Measurements from ENCODE around the gene PDE4D.
"Not testable (repeated sequence)": the region's sequence is repeated elsewhere in the genome, so short reads cannot be mapped to it uniquely, and the experiment has no call there.

Gene PDE4D

GRCh38 chr5:59486508-59486907 lies 407.0 kb downstream of the PDE4D start:
- DNase-seq (ENCODE audit: low read depth in 2 of 2, low spot score in 1 of 2), result no peak

DNA sequence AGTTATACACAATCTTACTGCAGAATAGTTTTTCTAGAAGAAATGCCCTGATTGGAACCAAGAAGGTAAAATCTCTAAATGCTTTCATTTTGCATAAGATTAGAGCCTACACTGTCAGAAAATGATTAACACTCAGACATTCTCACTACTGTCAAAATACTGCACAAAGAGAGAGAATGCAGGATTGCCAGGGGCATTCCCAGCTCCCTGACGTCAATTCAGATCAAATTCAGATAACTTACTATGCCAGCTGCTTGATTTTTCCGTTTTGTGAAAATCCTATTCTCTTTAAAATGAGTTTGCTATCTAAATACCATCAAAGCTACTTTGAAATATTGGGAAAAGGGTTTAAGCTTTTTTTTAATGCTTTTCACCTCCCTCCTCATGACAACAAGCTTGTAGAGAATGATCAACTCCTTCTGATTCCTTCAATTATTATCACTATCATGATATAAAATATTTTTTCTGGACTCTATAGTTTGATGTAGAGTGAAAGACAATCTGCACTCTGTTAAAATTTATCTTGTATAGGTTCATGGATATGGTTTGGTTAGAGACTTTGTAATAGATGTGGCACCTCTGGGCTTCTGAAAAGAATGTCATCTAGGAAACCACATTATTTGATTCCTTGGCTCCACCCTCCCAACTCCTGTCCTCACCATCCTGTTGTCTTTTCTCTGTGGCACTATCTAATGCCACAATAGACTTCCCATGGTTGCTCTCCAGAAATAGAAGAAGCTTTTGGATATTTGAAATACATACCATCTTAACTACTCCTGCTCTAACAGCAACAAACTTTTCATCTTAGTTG lies 407.7 kb downstream of the PDE4D start:
- DNase-seq (ENCODE audit: low read depth in 2 of 2, low spot score in 1 of 2), result no peak

DNA sequence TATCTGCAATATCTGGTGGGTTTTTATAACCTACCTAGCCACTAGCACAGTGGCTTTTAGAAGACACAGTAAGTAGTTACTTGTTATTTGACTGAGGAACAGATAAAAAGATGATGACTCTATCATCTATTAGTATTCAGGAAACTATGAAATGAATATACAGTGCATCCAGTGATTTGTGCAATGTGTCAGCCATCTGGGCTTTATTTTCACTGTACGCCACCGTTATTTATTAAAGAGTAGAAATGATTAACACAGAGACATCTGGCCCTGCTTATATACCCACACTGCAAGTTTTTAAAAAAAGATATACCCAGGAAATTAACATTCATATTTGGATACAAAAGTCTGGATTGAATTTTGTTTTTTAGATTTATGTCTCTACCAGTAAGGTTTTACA lies 408.4 kb downstream of the PDE4D start:
- no peak for DNase-seq (ENCODE audit: low read depth in 2 of 2, low spot score in 1 of 2)

DNA sequence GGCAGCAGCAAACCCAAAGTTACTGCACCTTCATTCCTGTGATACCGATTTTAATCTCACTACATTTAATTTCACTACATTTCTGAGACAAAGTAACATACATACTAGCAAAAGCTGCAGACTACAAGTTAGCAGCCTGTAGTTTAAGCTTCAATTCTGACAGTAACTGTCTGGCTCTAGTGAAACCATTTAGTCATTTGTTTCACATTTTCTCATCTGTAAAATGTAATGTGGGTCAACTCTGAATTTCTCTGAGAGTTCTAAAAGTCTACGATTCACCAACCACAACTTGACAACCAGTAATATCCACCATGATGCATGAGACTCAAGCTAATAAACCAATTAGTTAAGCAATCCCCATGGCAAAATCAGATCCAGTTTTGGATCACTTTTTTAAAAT lies 408.9 kb downstream of the PDE4D start:
- DNase-seq (ENCODE audit: low read depth in 2 of 2, low spot score in 1 of 2), result no peak

- DNase-seq (ENCODE audit: low read depth in 2 of 2, low spot score in 1 of 2), result no peak
Observed at GRCh38 chr5:59483971-59484472, 409.5 kb downstream of the PDE4D start.

DNA sequence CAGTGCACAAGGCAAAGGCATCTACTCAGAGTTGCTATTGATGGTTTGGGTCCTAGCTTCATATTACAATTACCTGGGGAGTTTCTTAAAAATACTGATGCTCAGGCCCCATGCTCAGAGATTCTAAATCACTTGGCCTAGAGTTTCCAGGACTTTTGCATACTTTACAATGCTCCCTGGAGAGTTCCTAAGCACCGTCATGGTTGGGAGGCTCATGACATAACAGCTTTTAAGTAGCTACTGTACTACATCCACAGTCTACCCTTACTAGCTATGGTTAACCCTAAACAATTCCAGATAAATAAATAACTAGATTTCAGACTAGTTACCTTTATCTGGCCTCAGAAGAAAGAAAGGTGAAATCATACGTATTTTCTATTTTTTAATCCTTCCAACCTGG lies 414.4 kb downstream of the PDE4D start:
- no peak for DNase-seq (ENCODE audit: low read depth in 2 of 2, low spot score in 1 of 2)

GRCh38 chr5:59474324-59474723 lies 419.2 kb downstream of the PDE4D start:
- no peak for DNase-seq (ENCODE audit: low read depth in 2 of 2, low spot score in 1 of 2)

- no peak for DNase-seq (ENCODE audit: low read depth in 2 of 2, low spot score in 1 of 2)
Observed at GRCh38 chr5:59473611-59474010, 419.9 kb downstream of the PDE4D start.

DNA sequence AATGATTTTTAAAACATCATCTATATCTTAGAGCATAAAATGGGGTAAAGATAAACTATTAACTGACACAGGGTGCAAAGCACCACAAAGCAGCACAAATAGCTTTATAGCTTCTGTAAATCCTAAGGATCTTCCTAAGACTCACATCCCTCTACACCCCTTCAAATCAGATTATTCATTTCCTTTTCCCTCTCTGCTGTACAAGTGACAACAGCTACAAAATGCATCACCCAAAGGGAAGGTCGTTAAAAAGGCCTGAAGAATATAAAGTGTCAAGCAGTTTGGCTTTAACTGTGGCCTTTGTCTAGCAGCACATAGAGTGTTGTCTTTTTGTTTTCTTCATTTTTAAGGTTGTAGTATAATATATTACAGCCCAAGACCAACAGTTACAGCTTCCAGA lies 422.1 kb downstream of the PDE4D start:
- DNase-seq (ENCODE audit: low read depth in 2 of 2, low spot score in 1 of 2), result no peak

DNA sequence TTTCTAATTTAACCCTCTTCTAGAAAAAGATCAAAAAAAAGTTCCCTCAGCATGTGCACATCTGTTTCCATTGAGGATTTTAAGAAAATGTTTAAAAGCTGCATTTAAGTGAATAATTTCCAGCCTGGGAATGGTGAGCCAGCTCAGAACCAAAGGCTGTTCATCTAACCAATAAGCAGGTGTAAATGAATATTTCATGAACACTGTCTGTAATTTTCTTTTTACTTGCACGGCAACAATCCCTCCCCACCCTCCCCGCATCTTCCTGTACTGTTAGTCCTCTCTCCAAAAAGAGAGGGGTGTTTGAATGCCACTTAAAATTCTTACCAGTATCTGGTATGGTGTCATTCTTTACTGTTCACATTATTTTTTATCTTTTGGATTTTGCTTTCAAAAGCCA lies 425.6 kb downstream of the PDE4D start:
- DNase-seq (ENCODE audit: low read depth in 2 of 2, low spot score in 1 of 2), result no peak

GRCh38 chr5:59466271-59466670 lies 427.3 kb downstream of the PDE4D start:
- no peak for DNase-seq (ENCODE audit: low read depth in 2 of 2, low spot score in 1 of 2)

DNA sequence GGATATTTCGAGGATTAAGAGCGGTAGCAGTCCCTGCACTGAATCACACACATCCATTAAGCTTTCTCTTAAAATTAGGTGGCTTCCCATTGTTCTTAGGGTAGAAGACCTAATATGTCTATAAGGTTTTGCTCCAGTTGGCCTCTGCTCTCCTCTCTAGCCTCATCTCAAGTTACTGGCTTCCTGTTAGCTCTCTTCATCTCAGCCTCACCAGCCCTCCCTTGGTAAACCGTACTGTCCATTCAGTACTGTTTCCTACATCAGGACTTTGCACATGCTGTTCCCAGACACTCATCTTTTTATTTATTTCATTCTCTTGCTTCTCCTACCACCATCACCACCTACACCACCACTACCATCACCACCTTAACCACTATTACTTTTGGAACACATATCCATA lies 428.6 kb downstream of the PDE4D start:
- DNase-seq (ENCODE audit: low read depth in 2 of 2, low spot score in 1 of 2), result no peak

GRCh38 chr5:59463618-59464166 lies 429.8 kb downstream of the PDE4D start:
- not testable (repeated sequence) for DNase-seq (ENCODE audit: low read depth in 2 of 2, low spot score in 1 of 2)

DNA sequence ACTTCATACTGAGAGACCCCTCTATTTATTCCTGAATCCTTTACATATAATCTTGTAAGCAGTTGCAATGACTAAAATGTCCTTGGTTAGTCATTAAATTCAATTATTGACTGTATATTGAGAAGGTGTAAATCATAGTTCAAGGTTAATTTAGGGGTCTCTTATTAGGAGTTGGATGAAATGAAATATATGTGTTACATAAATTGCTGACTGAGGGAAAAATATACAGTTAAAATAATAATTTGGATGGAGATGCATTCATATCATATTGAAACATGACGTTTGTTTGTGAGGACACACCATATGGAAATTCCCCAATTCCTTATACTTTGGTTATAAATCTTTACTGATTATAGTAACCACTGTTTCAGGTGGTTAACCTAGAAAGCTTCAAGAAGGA lies 430.6 kb downstream of the PDE4D start:
- no peak for DNase-seq (ENCODE audit: low read depth in 2 of 2, low spot score in 1 of 2)

GRCh38 chr5:59460368-59461153 lies 433.0 kb downstream of the PDE4D start:
- DNase-seq (ENCODE audit: low read depth in 2 of 2, low spot score in 1 of 2), result no peak

GRCh38 chr5:59458966-59459729 lies 434.4 kb downstream of the PDE4D start:
- no peak for DNase-seq (ENCODE audit: low read depth in 2 of 2, low spot score in 1 of 2)

DNA sequence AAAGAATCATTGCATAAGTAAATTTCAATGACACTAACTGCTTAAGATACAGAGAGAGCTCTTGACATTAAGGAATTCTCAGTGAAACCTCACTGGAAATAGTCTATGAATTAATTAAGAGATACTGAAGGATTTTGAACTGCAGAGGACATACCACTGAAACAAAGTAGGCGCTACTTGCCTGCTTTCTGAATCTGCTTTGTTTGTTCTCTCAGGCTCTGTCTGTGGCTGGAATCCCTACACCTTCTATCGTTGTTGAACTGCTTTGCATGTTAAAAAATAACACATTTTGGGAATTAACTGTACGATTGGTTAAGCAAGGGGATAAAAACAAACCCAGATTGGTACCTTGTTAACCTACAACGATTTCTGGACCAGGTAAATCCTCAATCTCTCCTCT lies 435.2 kb downstream of the PDE4D start:
- no peak for DNase-seq (ENCODE audit: low read depth in 2 of 2, low spot score in 1 of 2)

- no peak for DNase-seq (ENCODE audit: low read depth in 2 of 2, low spot score in 1 of 2)
Observed at GRCh38 chr5:59449905-59450644, 443.5 kb downstream of the PDE4D start.

- no peak for DNase-seq (ENCODE audit: low read depth in 2 of 2, low spot score in 1 of 2)
Observed at GRCh38 chr5:59446356-59446755, 447.2 kb downstream of the PDE4D start.

GRCh38 chr5:59445741-59446140 lies 447.8 kb downstream of the PDE4D start:
- no peak for DNase-seq (ENCODE audit: low read depth in 2 of 2, low spot score in 1 of 2)

DNA sequence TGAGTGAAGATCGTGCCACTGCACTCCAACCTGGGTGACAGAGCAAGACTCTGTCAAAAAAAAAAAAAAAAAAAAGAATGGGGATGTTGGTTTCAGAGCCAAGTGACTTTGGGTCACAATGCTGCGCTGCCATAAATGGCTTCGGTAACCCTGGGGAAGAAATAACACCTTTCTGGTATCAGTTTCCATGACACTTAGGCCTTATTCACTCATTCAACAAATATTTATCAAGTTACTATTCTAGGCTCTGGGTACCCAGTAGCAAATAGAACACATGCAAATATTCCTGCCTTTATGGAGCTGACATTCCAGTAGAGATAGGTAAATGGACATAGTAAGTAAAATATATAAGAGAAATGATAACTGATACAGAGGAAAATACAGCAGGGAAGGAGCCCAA lies 454.2 kb downstream of the PDE4D start:
- no peak for DNase-seq (ENCODE audit: low read depth in 2 of 2, low spot score in 1 of 2)

Data from stimulated activated CD8-positive, alpha-beta memory T cell treated with anti-CD3 and anti-CD28 coated beads, Interleukin-4, amount 100 ng/mL, for 4 hours (primary cell).